H1 (cell line): Measurements from ENCODE around the gene URB2. TPM values are rescaled to one million over a fixed set of nuclear protein-coding genes. Genes with fewer than 3 reads are reported as not detected.

Experiments
- CTCF ChIA-PET: fragments of 300-600 bp; sonication (Branson Sonifier 250); formaldehyde crosslinking; loops from one replicate; lab custom pipeline; 2021; ENCODE audit not compliant: partially characterized antibody; lab: Charles Lee
- POLR2A ChIA-PET: fragments of 300-600 bp; sonication (Branson Sonifier 250); formaldehyde crosslinking; loops from one replicate; lab custom pipeline; 2021; ENCODE audit warnings: inconsistent platforms; ENCODE audit not compliant: partially characterized antibody; lab: Charles Lee
- DNase-seq, 2 experiments: peaks; one replicate each; pipeline versions ENCODE4 v3.0.0 to v3.0.0-alpha.2; 2010 to 2022; ENCODE audit warnings: low spot score in 2 of 2, low read depth in 1 of 2, mixed read lengths in 1 of 2
- FAIRE-seq: peaks from 2 replicates; lab custom pipeline; 2011; peaks lifted over from hg19 to GRCh38; lab: Jason Lieb, UNC
- H2AFZ ChIP-seq: 2 replicates; pipeline ENCODE4 v1.8.1; 2012; ENCODE audit warnings: low read length, inconsistent platforms
- H2AK5ac ChIP-seq: 2 replicates; pipeline ENCODE4 v1.6.1; 2013; ENCODE audit warnings: low read depth, low read length
- H2BK120ac ChIP-seq: replicated peaks from 2 replicates; pipeline ENCODE3; 2013; ENCODE audit warnings: low read depth, low read length, inconsistent platforms
- H2BK12ac ChIP-seq: 2 replicates; pipeline ENCODE4 v1.6.1; 2013; ENCODE audit warnings: low read depth, low read length
- H2BK15ac ChIP-seq: 2 replicates; pipeline ENCODE4 v1.6.1; 2013; ENCODE audit warnings: low read length
- H2BK20ac ChIP-seq: 2 replicates; pipeline ENCODE4 v1.6.1; 2013; ENCODE audit warnings: low read length
- H2BK5ac ChIP-seq: 2 replicates; pipeline ENCODE4 v1.6.1; 2013; ENCODE audit warnings: low read depth, low read length
- H3K14ac ChIP-seq: 2 replicates; pipeline ENCODE4 v1.6.1; 2013; ENCODE audit warnings: inconsistent platforms; ENCODE audit not compliant: insufficient read length
- H3K18ac ChIP-seq: 2 replicates; pipeline ENCODE4 v1.6.1; 2013; ENCODE audit warnings: low read length; ENCODE audit errors: extremely low read depth
- H3K23ac ChIP-seq: 2 replicates; pipeline ENCODE4 v1.6.1; 2013; ENCODE audit warnings: inconsistent platforms; ENCODE audit not compliant: insufficient read length
- H3K23me2 ChIP-seq: 2 replicates; pipeline ENCODE4 v1.6.1; 2013; ENCODE audit warnings: low read depth, low read length
- H3K27ac ChIP-seq: 2 replicates; pipeline ENCODE4 v1.6.1; 2011; ENCODE audit warnings: low read depth, low read length, inconsistent platforms
- H3K27me3 ChIP-seq, 4 experiments: replicated peaks in 1 of 4; 1 replicate in 1 of 4; 2 replicates in 3 of 4; pipeline versions ENCODE4 v1.6.1 to v1.8.1; 2011 to 2013; ENCODE audit warnings: low read length in 3 of 4, mild to moderate bottlenecking in 3 of 4, inconsistent platforms in 2 of 4, mixed read lengths in 2 of 4, moderate library complexity in 1 of 4; ENCODE audit not compliant: control insufficient read depth in 3 of 4, insufficient read depth in 3 of 4; ENCODE audit errors: extremely low read depth in 1 of 4
- H3K36me3 ChIP-seq, 4 experiments: 2 replicates each; pipeline versions ENCODE4 v1.6.1 to v1.8.1; 2011 to 2013; ENCODE audit warnings: mild to moderate bottlenecking in 4 of 4, low read length in 3 of 4, moderate library complexity in 2 of 4, control low read depth in 1 of 4, inconsistent platforms in 1 of 4; ENCODE audit not compliant: insufficient read depth in 4 of 4, control insufficient read depth in 2 of 4
- H3K4ac ChIP-seq: replicated peaks from 2 replicates; pipeline ENCODE3; 2013; ENCODE audit warnings: low read length, low read depth, mixed read lengths, inconsistent platforms; ENCODE audit not compliant: insufficient read length
- H3K4me1 ChIP-seq, 4 experiments: replicated peaks in 1 of 4; 1 replicate in 1 of 4; 2 replicates in 3 of 4; pipeline versions ENCODE4 v1.6.1 to v1.8.1; 2011 to 2013; ENCODE audit warnings: low read length in 3 of 4, inconsistent platforms in 2 of 4, mixed read lengths in 1 of 4; ENCODE audit not compliant: insufficient read depth in 4 of 4, control insufficient read depth in 3 of 4
- H3K4me2 ChIP-seq, 2 experiments: 2 replicates each; pipeline versions ENCODE4 v1.6.1 to v1.8.1; 2011 to 2013; ENCODE audit warnings: low read depth in 2 of 2, low read length in 2 of 2, control low read depth in 1 of 2, inconsistent platforms in 1 of 2, mild to moderate bottlenecking in 1 of 2; ENCODE audit not compliant: insufficient read depth in 1 of 2
- H3K4me3 ChIP-seq, 4 experiments: fragments of 200-600, 300-600 bp in 1 of 4; sonication (generic), shearing (Covaris generic), sonication (Bioruptor Twin) in 1 of 4; 2 replicates each; pipeline versions ENCODE4 v1.5.1 to v1.8.1; 2011 to 2016; ENCODE audit warnings: low read length in 4 of 4, low read depth in 3 of 4, control low read depth in 2 of 4, inconsistent platforms in 2 of 4, mild to moderate bottlenecking in 2 of 4, mixed read lengths in 1 of 4, moderate library complexity in 1 of 4; ENCODE audit not compliant: insufficient read depth in 2 of 4; ENCODE audit errors: extremely low read depth in 1 of 4
- H3K56ac ChIP-seq: replicated peaks from 2 replicates; pipeline ENCODE3; 2013; ENCODE audit warnings: low read depth, mild to moderate bottlenecking, mixed read lengths, low read length, inconsistent platforms; ENCODE audit not compliant: insufficient read length
- H3K79me1 ChIP-seq: 2 replicates; pipeline ENCODE4 v1.6.1; 2013; ENCODE audit warnings: low read depth, low read length, control low read depth
- H3K79me2 ChIP-seq, 2 experiments: 2 replicates each; pipeline versions ENCODE4 v1.6.1 to v1.8.1; 2012 to 2013; ENCODE audit warnings: low read length in 2 of 2, mild to moderate bottlenecking in 2 of 2, inconsistent platforms in 1 of 2; ENCODE audit not compliant: insufficient read depth in 2 of 2, control insufficient read depth in 1 of 2
- H3K9ac ChIP-seq, 4 experiments: replicated peaks in 1 of 4; 1 replicate in 1 of 4; 2 replicates in 3 of 4; pipeline versions ENCODE4 v1.6.1 to v1.8.1; 2011 to 2013; ENCODE audit warnings: low read depth in 3 of 4, low read length in 3 of 4, control low read depth in 2 of 4, mild to moderate bottlenecking in 2 of 4, moderate library complexity in 2 of 4, inconsistent platforms in 1 of 4; ENCODE audit errors: extremely low read depth in 1 of 4
- H3K9me3 ChIP-seq, 2 experiments: 2 replicates each; pipeline versions ENCODE4 v1.6.1 to v1.8.1; 2012 to 2013; ENCODE audit warnings: mild to moderate bottlenecking in 2 of 2, moderate library complexity in 2 of 2, control low read depth in 1 of 2, inconsistent platforms in 1 of 2, low read depth in 1 of 2, low read length in 1 of 2, mixed read lengths in 1 of 2; ENCODE audit not compliant: insufficient read depth in 2 of 2
- H4K20me1 ChIP-seq, 2 experiments: replicated peaks in 1 of 2; 2 replicates each; pipeline versions ENCODE3 to v1.8.1; 2011 to 2013; ENCODE audit warnings: inconsistent platforms in 2 of 2, low read length in 2 of 2, mild to moderate bottlenecking in 1 of 2; ENCODE audit not compliant: insufficient read depth in 2 of 2, control insufficient read depth in 1 of 2
- H4K5ac ChIP-seq: 2 replicates; pipeline ENCODE4 v1.6.1; 2013; ENCODE audit warnings: low read length, low read depth, mixed read lengths, inconsistent platforms; ENCODE audit not compliant: insufficient read length
- H4K8ac ChIP-seq: 2 replicates; pipeline ENCODE4 v1.8.0; 2013; ENCODE audit warnings: mild to moderate bottlenecking, moderate library complexity, low read length, inconsistent platforms; ENCODE audit not compliant: insufficient read depth; ENCODE audit errors: extremely low read depth
- H4K91ac ChIP-seq: replicated peaks from 2 replicates; pipeline ENCODE3; 2013; ENCODE audit warnings: low read length, mixed read lengths, inconsistent platforms; ENCODE audit not compliant: insufficient read length
- CBX8 ChIP-seq: fragments of 300-800, 300-1000 bp; sonication (generic); IDR thresholded peaks from 2 replicates; pipeline ENCODE4 v1.7.1; 2016; ENCODE audit warnings: low read depth, low read length, borderline replicate concordance
- GTF2F1 ChIP-seq: IDR thresholded peaks from 2 replicates; pipeline ENCODE4 v1.6.1; 2012; ENCODE audit warnings: low read depth, low read length, improper control_type of control experiment, borderline replicate concordance
- JUN ChIP-seq: IDR thresholded peaks from 2 replicates; pipeline ENCODE4 v1.6.1; 2011; ENCODE audit warnings: low read depth, mild to moderate bottlenecking, improper control_type of control experiment, low read length
- JUND ChIP-seq: IDR thresholded peaks from 2 replicates; pipeline ENCODE4 v1.6.1; 2011; ENCODE audit warnings: mild to moderate bottlenecking, improper control_type of control experiment, low read length
- KDM5A ChIP-seq: fragments of 200-600 bp; IDR thresholded peaks from 2 replicates; pipeline ENCODE4 v1.7.1; 2012; ENCODE audit warnings: mild to moderate bottlenecking, low read length, inconsistent platforms, mixed read lengths
- POLR2A ChIP-seq, 2 experiments: IDR thresholded peaks; 1 replicate in 1 of 2; 2 replicates in 1 of 2; pipeline ENCODE4 v1.6.1; 2011; ENCODE audit warnings: low read depth in 2 of 2, low read length in 2 of 2, mild to moderate bottlenecking in 2 of 2; ENCODE audit errors: control extremely low read depth in 1 of 2
- RXRA ChIP-seq: IDR thresholded peaks from 2 replicates; pipeline ENCODE4 v1.6.1; 2011; ENCODE audit warnings: low read depth, mild to moderate bottlenecking, low read length, moderate library complexity; ENCODE audit not compliant: insufficient read depth
- SIN3A ChIP-seq, 2 experiments: IDR thresholded peaks in 1 of 2; conservative IDR thresholded peaks in 1 of 2; 2 replicates each; pipeline ENCODE4 v1.6.1; 2011 to 2012; ENCODE audit warnings: low read length in 2 of 2, improper control_type of control experiment in 1 of 2, low read depth in 1 of 2, mild to moderate bottlenecking in 1 of 2
- SP4 ChIP-seq: IDR thresholded peaks from 2 replicates; pipeline ENCODE4 v1.6.1; 2012; ENCODE audit warnings: low read length, inconsistent platforms
- TBP ChIP-seq: IDR thresholded peaks from 2 replicates; pipeline ENCODE4 v1.6.1; 2011; ENCODE audit warnings: low read depth, low read length, improper control_type of control experiment
- USF2 ChIP-seq: IDR thresholded peaks from 2 replicates; pipeline ENCODE4 v1.6.1; 2011; ENCODE audit warnings: low read length, improper control_type of control experiment
- WGBS, 2 experiments: shearing (Covaris generic) in 1 of 2; methylation state at CpG; one replicate each; pipeline versions ENCODE4 v1.1.6 to v1.1.7; 2013 to 2015; ENCODE audit warnings: low lambda C conversion rate in 2 of 2, mixed read lengths in 2 of 2, inconsistent platforms in 1 of 2, low coverage in 1 of 2, missing lambda C conversion rate in 1 of 2; ENCODE audit not compliant: insufficient replicate concordance in 2 of 2, insufficient coverage in 1 of 2, insufficient read length in 1 of 2; ENCODE audit errors: extremely low coverage in 1 of 2, missing lambda C conversion rate in 1 of 2; 5-methylcytosine and 5-hydroxymethylcytosine counted together
- polyA plus RNA-seq, 7 experiments: library from polyadenylated mRNA; depleted of rRNA in 3 of 7; stranded (reverse) in 5 of 7; unstranded in 2 of 7; fragments of >200 nt in 5 of 7; fragments of 200-250 nt in 2 of 7; gene quantifications; 1 replicate in 5 of 7; 2 replicates in 1 of 7; 4 replicates in 1 of 7; pipeline versions ENCODE4 v1.2.1 to v1.2.3, GENCODE V29; 2011 to 2013; ENCODE audit warnings: missing spikeins in 2 of 7, mixed read lengths in 2 of 7
- total RNA-seq: library from RNA; stranded (reverse); fragmentation: NEBNext Ultra II Directional; extraction: Animal tissue kit (Norgen Biotek cat#: 25700); gene quantifications from 2 replicates; pipeline ENCODE4 v1.2.1, GENCODE V29; 2021

The URB2 gene
- total and polyA plus RNA-seq, 2 of the 8 experiments (the other 6 are each of a cell fraction or from before 2014, with no cell fraction given): 13.7 to 33.0 TPM

GRCh38 chr1:229581485-229581884, 44.6 kb upstream of the URB2 start:
- no peak for TF ChIP-seq USF2
- no peak for TF ChIP-seq SIN3A (conservative IDR thresholded peaks at IDR 0.05 in 1 of 2, IDR thresholded peaks at IDR 0.05 in 1 of 2; ENCODE audit: low read depth in 1 of 2, low read length in 2 of 2)
- TF ChIP-seq POLR2A (IDR thresholded peaks at IDR 0.05; ENCODE audit: control extremely low read depth in 1 of 2, low read depth in 2 of 2, low read length in 2 of 2): no peak
- no peak for TF ChIP-seq KDM5A
- TF ChIP-seq JUND: no peak
- no peak for TF ChIP-seq JUN
- TF ChIP-seq RXRA: no peak
- no peak for TF ChIP-seq SP4
- no peak for TF ChIP-seq TBP
- TF ChIP-seq GTF2F1: no peak
- TF ChIP-seq CBX8: no peak
- TF ChIP-seq, all 59 proteins: peak for 0
- Histone ChIP-seq H4K20me1 (no peaks in the 10 kb centered on the region), H3K18ac (no peak overlapping the region), H3K4me1 (peaks cover 0 to 7% (median 0%) of the 10 kb centered on the region in 4 experiments; a peak in 2 of 7 replicates), H3K4me3 (no peak overlapping the region), H3K23ac (no peak overlapping the region), H2BK120ac (no peak overlapping the region), H4K91ac (no peak overlapping the region), H3K4me2 (no peak overlapping the region), H3K79me1 (no peaks in the 10 kb centered on the region), H2AK5ac (no peak overlapping the region), H3K36me3 (no peaks in the 10 kb centered on the region), H2BK5ac (no peak overlapping the region), H3K23me2 (no peaks in the 10 kb centered on the region), H3K9ac (no peak overlapping the region), H3K79me2 (no peaks in the 10 kb centered on the region), H4K8ac (no peak overlapping the region), H2AFZ (no peak overlapping the region), H3K4ac (no peak overlapping the region), H3K27me3 (no peaks in the 10 kb centered on the region; a peak in 1 of 7 replicates), H2BK12ac (no peak overlapping the region), H3K56ac (no peak overlapping the region), H2BK20ac (no peak overlapping the region), H3K27ac (no peak overlapping the region), H4K5ac (no peak overlapping the region), H3K14ac (no peak overlapping the region), H3K9me3 (no peaks in the 10 kb centered on the region), H2BK15ac (no peak overlapping the region)
- POLR2A ChIA-PET: interaction anchor here (1.4 kb wide), 1 partner anchor 42 kb away, joined by 3 read pairs; no protein-coding TSS in a partner anchor
- no peak for DNase-seq
- no peak for FAIRE-seq
- CTCF ChIA-PET: no interaction called here
- whole genome bisulfite sequencing, 2 experiments: 91% methylated on average over 3 of the region's 3 CpGs; no CpG with 5 or more reads in 1 of the 2 experiments
